ENCODE measurements around the gene TECPR1.

The TECPR1 gene

GRCh38 chr7:98236355-98237185 lies 15.5 kb downstream of the TECPR1 start:
- DNase-seq (ENCODE audit: low read depth), result no peak
- H3K4me3 ChIP-seq (ENCODE audit: low read depth, low read length), result no peak overlapping the region
- TF ChIP-seq, protein P1, sequence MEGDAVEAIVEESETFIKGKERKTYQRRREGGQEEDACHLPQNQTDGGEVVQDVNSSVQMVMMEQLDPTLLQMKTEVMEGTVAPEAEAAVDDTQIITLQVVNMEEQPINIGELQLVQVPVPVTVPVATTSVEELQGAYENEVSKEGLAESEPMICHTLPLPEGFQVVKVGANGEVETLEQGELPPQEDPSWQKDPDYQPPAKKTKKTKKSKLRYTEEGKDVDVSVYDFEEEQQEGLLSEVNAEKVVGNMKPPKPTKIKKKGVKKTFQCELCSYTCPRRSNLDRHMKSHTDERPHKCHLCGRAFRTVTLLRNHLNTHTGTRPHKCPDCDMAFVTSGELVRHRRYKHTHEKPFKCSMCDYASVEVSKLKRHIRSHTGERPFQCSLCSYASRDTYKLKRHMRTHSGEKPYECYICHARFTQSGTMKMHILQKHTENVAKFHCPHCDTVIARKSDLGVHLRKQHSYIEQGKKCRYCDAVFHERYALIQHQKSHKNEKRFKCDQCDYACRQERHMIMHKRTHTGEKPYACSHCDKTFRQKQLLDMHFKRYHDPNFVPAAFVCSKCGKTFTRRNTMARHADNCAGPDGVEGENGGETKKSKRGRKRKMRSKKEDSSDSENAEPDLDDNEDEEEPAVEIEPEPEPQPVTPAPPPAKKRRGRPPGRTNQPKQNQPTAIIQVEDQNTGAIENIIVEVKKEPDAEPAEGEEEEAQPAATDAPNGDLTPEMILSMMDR (IDR thresholded peaks at IDR 0.05; ENCODE audit: control insufficient read depth, extremely low read depth, insufficient read depth), result no peak

DNA sequence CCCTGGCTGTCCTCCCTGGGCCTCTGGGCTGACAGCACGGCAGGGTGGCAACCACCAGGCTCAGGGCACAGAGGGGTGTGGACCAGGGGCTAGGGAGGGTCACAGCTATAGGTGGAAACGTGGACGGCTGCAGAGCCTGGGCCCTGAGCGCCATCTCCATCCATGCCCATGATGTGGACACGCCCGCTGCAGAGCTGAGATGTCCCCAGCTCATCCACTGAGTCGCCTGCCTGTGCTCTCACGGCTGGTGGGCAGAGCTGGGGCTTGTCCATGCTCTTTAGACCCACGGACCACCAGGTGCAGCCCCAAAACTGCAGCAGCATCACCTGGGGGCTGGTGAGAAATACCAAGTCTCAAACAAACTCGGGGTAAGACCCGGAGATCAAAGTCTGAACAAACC lies 16.1 kb downstream of the TECPR1 start:
- TF ChIP-seq, protein P1 (IDR thresholded peaks at IDR 0.05; ENCODE audit: control insufficient read depth, extremely low read depth, insufficient read depth), result no peak
- DNase-seq (ENCODE audit: low read depth), result no peak
- H3K4me3 ChIP-seq (ENCODE audit: low read depth, low read length), result no peak overlapping the region

DNA sequence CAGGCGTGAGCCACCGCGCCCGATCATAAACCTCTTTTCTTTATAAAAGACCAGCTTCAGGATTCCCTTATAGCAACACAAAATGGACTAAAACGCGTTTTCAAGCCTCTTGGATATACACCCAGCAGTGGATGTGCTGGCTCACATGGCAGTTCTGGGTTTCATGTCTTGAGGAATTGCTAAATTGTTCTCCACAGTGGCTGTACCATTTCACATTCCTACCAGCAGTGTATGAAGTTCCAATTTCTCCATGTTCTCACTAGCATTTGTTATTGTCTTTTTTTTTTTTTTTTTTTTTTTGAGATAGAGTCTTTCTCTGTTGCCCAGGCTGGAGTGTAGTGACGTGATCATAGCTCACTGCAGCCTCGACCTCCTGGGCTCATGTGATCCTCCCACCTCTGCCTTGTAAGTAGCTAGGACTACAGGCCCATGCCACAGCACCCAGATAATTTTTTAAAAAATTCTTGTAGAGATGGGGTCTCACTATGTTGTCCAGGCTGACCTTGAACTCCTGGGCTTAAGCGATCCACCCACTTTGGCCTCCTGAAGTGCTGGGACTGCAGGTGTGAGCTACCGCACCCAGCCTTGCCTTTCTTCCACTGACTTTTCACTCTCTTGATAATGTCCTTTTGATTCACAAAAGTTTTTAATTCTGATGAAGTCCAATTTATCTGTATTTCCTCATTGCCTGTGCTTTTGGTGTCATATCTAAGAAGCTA lies 17.4 kb downstream of the TECPR1 start:
- H3K4me3 ChIP-seq (ENCODE audit: low read depth, low read length), result no peak overlapping the region
- DNase-seq (ENCODE audit: low read depth), result no peak
- TF ChIP-seq, protein P1 (IDR thresholded peaks at IDR 0.05; ENCODE audit: control insufficient read depth, extremely low read depth, insufficient read depth), result no peak

DNA sequence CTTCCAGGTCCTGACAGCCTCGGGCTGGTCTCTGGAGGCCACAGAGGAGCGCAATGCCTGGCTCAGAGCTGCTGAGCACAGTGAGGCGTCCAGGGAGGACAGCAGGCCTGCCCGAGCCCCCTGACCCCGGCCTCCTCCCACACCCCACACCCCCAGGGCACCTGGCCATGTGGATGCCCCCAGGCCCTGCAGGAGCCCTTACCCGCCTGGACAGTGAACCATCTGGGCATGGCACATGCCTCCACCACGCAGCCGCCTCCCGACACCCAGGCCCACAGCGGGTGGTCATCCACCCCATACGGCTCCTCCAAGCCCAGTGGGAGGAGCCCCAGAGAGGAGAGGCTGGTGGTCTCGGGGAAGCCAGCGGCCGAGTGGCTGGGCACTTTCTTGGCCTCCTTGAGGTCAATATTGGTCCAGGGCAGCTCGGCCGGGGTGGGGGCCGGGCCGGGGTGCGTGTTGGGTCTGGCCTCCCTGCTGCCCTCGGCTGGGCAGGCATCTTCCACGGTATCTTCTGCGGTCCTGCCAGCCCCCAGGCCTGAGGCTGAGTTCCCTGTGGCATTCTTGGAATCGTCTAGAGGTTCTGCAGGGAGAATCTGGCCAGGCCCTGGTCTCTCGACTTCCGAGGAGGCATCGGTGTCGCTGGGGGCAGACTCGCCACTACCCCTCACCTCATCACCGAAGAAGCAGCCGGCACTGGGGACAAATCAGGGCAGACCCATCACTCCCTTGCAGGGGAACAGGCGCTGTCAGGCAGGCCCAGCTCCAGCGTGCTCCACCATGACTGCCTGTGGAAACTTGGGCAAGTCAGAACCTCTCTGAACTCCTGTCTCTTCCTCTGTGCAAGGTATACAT lies 18.6 kb downstream of the TECPR1 start:
- H3K4me3 ChIP-seq (ENCODE audit: low read depth, low read length), result no peak overlapping the region
- TF ChIP-seq, protein P1 (IDR thresholded peaks at IDR 0.05; ENCODE audit: control insufficient read depth, extremely low read depth, insufficient read depth), result no peak
- DNase-seq (ENCODE audit: low read depth), result no peak

GRCh38 chr7:98232799-98233198 lies 19.2 kb downstream of the TECPR1 start:
- no peak overlapping the region for H3K4me3 ChIP-seq (ENCODE audit: low read depth, low read length)
- no peak for DNase-seq (ENCODE audit: low read depth)
- TF ChIP-seq, protein P1 (IDR thresholded peaks at IDR 0.05; ENCODE audit: control insufficient read depth, extremely low read depth, insufficient read depth), result no peak

- H3K4me3 ChIP-seq (ENCODE audit: low read depth, low read length), result no peak overlapping the region
- no peak for DNase-seq (ENCODE audit: low read depth)
- TF ChIP-seq, protein P1 (IDR thresholded peaks at IDR 0.05; ENCODE audit: control insufficient read depth, extremely low read depth, insufficient read depth), result no peak
Observed at GRCh38 chr7:98232263-98232585, 19.8 kb downstream of the TECPR1 start.

Data from LNCaP clone FGC (cell line).